CD14-positive monocyte (primary cell): ENCODE measurements around the gene PRAMEF13. TPM values are rescaled to one million over a fixed set of nuclear protein-coding genes. Genes with fewer than 3 reads are reported as not detected.
A peak's percentile ranks its signal among the peaks of the same experiment; 100 is the strongest.
"Not testable (repeated sequence)": the region's sequence is repeated elsewhere in the genome, so short reads cannot be mapped to it uniquely, and the experiment has no call there.

Experiments used
- DNase-seq, 3 donors: peaks; one replicate each; pipeline ENCODE4 v3.0.0-alpha.2; 2011 to 2022
- H2AFZ ChIP-seq: 2 replicates; pipeline ENCODE4 v1.6.0; 2012; ENCODE audit warnings: mild to moderate bottlenecking, low read depth, low read length, inconsistent platforms; ENCODE audit not compliant: insufficient read depth, poor library complexity, severe bottlenecking
- H3K27ac ChIP-seq, 2 donors: 1 replicate in 1 of 2; 2 replicates in 1 of 2; pipeline ENCODE4 v1.5.1; 2012 to 2013; ENCODE audit warnings: low read length in 2 of 2, control low read depth in 1 of 2, inconsistent platforms in 1 of 2, low read depth in 1 of 2, mild to moderate bottlenecking in 1 of 2
- H3K27me3 ChIP-seq, 2 donors: one replicate each; pipeline versions ENCODE4 v1.6.0 to v1.6.1; 2011 to 2013; ENCODE audit warnings: low read length in 2 of 2; ENCODE audit not compliant: control insufficient read depth in 2 of 2, insufficient read depth in 2 of 2
- H3K36me3 ChIP-seq, 2 donors: replicated peaks in 1 of 2; 1 replicate in 1 of 2; 2 replicates in 1 of 2; pipeline versions ENCODE4 v1.5.1 to v1.6.1; 2012 to 2013; ENCODE audit warnings: low read length in 2 of 2, control low read depth in 1 of 2, inconsistent platforms in 1 of 2, mild to moderate bottlenecking in 1 of 2; ENCODE audit not compliant: insufficient read depth in 2 of 2, control insufficient read depth in 1 of 2
- H3K4me1 ChIP-seq, 2 donors: 1 replicate in 1 of 2; 2 replicates in 1 of 2; pipeline versions ENCODE4 v1.5.1 to v1.6.1; 2012 to 2013; ENCODE audit warnings: low read length in 2 of 2, control low read depth in 1 of 2, inconsistent platforms in 1 of 2, mild to moderate bottlenecking in 1 of 2, moderate library complexity in 1 of 2; ENCODE audit not compliant: insufficient read depth in 2 of 2, control insufficient read depth in 1 of 2
- H3K4me2 ChIP-seq: replicated peaks from 2 replicates; pipeline ENCODE3; 2012; ENCODE audit warnings: low read length, moderate library complexity, mild to moderate bottlenecking; ENCODE audit not compliant: poor library complexity, severe bottlenecking; ENCODE audit errors: extremely low read depth
- H3K4me3 ChIP-seq, 3 experiments: fragments of 200-600 bp in 1 of 3; sonication (generic) in 1 of 3; replicated peaks in 1 of 3; 1 replicate in 2 of 3; 2 replicates in 1 of 3; pipeline ENCODE4 v1.5.1; 2011 to 2013; ENCODE audit warnings: low read length in 3 of 3, mild to moderate bottlenecking in 3 of 3, control low read depth in 2 of 3, low read depth in 2 of 3, inconsistent platforms in 1 of 3, moderate library complexity in 1 of 3
- H3K79me2 ChIP-seq: 2 replicates; pipeline ENCODE4 v1.6.0; 2012; ENCODE audit warnings: mild to moderate bottlenecking, control low read depth, inconsistent platforms, low read length, moderate library complexity; ENCODE audit not compliant: insufficient read depth
- H3K9ac ChIP-seq: 2 replicates; pipeline ENCODE4 v1.6.0; 2017; ENCODE audit warnings: low read length, mild to moderate bottlenecking; ENCODE audit not compliant: insufficient read depth, poor library complexity, severe bottlenecking
- H3K9me3 ChIP-seq, 2 donors: replicated peaks in 1 of 2; 1 replicate in 1 of 2; 2 replicates in 1 of 2; pipeline versions ENCODE4 v1.5.1 to v1.6.1; 2012 to 2013; ENCODE audit warnings: low read length in 2 of 2, control low read depth in 1 of 2; ENCODE audit not compliant: control insufficient read depth in 1 of 2, insufficient read depth in 1 of 2
- H4K20me1 ChIP-seq: 2 replicates; pipeline ENCODE4 v1.6.0; 2012; ENCODE audit warnings: mild to moderate bottlenecking, low read length, control low read depth, moderate library complexity; ENCODE audit not compliant: insufficient read depth
- H3K27ac Mint-ChIP-seq, 7 donors: one replicate each; pipeline ENCODE4 v1.8.0; 2020; ENCODE audit warnings: mild to moderate bottlenecking in 7 of 7, mixed read lengths in 7 of 7, moderate library complexity in 6 of 7, inconsistent platforms in 2 of 7
- H3K27me3 Mint-ChIP-seq, 3 donors: one replicate each; pipeline ENCODE4 v1.8.0; 2021 to 2022; ENCODE audit warnings: low read depth in 3 of 3, mild to moderate bottlenecking in 3 of 3, mixed read lengths in 3 of 3, moderate library complexity in 3 of 3, inconsistent platforms in 1 of 3
- H3K36me3 Mint-ChIP-seq, 2 donors: one replicate each; pipeline ENCODE4 v1.8.0; 2020; ENCODE audit warnings: mixed read lengths in 2 of 2, inconsistent platforms in 1 of 2, mild to moderate bottlenecking in 1 of 2
- H3K4me1 Mint-ChIP-seq: one replicate; pipeline ENCODE4 v1.8.0; 2020; ENCODE audit warnings: mild to moderate bottlenecking, mixed read lengths
- H3K4me3 Mint-ChIP-seq, 2 donors: one replicate each; pipeline ENCODE4 v1.8.0; 2020; ENCODE audit warnings: mild to moderate bottlenecking in 2 of 2, mixed read lengths in 2 of 2, moderate library complexity in 1 of 2
- H3K9me3 Mint-ChIP-seq, 7 donors: one replicate each; pipeline ENCODE4 v1.8.0; 2020 to 2022; ENCODE audit warnings: mixed read lengths in 7 of 7, mild to moderate bottlenecking in 6 of 7, moderate library complexity in 6 of 7, inconsistent platforms in 2 of 7
- WGBS: methylation state at CpG from one replicate; pipeline ENCODE4 v1.1.5; 2013; ENCODE audit warnings: missing lambda C conversion rate; ENCODE audit not compliant: insufficient coverage; 5-methylcytosine and 5-hydroxymethylcytosine counted together
- intact Hi-C, 2 donors: fragments of 100-400 bp; cut with micrococcal nuclease; formaldehyde crosslinking; loops; one replicate each; pipeline versions ENCODE4 v1.15.0 to v1.15.1; 2023
- polyA plus RNA-seq, 3 donors: library from polyadenylated mRNA; depleted of rRNA in 1 of 3; unstranded in 2 of 3; stranded (reverse) in 1 of 3; fragments of 300-500 nt in 2 of 3; fragments of >200 nt in 1 of 3; fragmentation: Illumina TruSeq in 2 of 3; gene quantifications; 1 replicate in 2 of 3; 2 replicates in 1 of 3; pipeline ENCODE4 v1.2.3, GENCODE V29; 2012 to 2021

Gene PRAMEF13
- polyA plus RNA-seq, 3 donors, result not detected

DNA sequence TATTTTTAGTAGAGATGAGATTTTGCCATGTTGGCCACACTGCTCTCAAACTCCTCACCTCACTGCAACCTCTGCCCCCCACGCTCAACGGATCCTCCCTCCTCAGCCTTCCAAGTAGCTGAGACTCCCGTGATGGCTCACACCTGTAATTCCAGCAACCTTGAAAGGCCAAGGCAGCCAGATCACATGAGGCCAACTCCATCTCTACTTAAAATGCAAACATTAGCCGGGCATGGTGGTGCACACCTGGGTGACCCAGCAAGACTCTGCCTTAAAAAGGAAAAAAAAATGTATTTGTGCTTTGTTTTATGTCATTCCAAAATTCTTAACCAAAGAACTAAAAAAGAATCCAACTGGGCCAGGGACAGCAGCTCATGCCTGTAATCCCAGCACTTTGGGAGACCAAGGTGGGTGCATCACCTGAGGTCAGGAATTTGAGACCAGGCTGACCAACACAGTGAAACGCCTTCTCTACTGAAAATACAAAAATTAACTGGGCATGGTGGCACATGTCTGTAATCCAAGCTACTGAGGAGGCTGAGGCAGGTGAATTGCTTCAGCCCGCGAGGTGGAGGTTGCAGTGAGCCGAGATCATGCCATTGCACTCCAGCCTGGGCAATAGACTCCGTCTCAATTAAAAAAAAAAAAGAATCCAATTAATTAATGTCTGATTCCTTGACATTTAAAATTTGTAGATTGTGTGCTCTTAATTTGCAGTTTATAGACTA, 42.5 kb upstream of the PRAMEF13 start:
- H3K36me3 Mint-ChIP-seq, H3K9me3 ChIP-seq, H3K27ac ChIP-seq, H3K9me3 Mint-ChIP-seq, H3K79me2 ChIP-seq, H3K4me1 ChIP-seq, H3K36me3 ChIP-seq, H4K20me1 ChIP-seq, H3K9ac ChIP-seq, DNase-seq, H3K4me2 ChIP-seq, H3K4me3 ChIP-seq, H3K4me1 Mint-ChIP-seq, intact Hi-C loops, H3K27ac Mint-ChIP-seq, H2AFZ ChIP-seq, H3K27me3 ChIP-seq: not testable (repeated sequence)
- Mint-ChIP-seq H3K27me3 (peaks cover 7 to 16% (median 8%) of the 10 kb centered on the region in 3 donors), H3K4me3 (peak overlapping the region in 1 of 2 donors; percentile 19)
- WGBS, result 96% methylated on average over 7 of the region's 9 CpGs

GRCh38 chr1:13239633-13240032, 38.4 kb upstream of the PRAMEF13 start:
- H3K4me3 Mint-ChIP-seq, H3K27me3 ChIP-seq, H3K9ac ChIP-seq, H3K36me3 Mint-ChIP-seq, H3K4me1 ChIP-seq, H3K4me2 ChIP-seq, H3K27ac Mint-ChIP-seq, H3K36me3 ChIP-seq, H3K9me3 ChIP-seq, H2AFZ ChIP-seq, H3K9me3 Mint-ChIP-seq, H3K4me1 Mint-ChIP-seq, DNase-seq, H4K20me1 ChIP-seq, H3K27ac ChIP-seq, H3K4me3 ChIP-seq, H3K79me2 ChIP-seq: not testable (repeated sequence)
- 86% methylated on average over 2 of the region's 4 CpGs for WGBS
- H3K27me3 Mint-ChIP-seq, result peaks cover 7 to 22% (median 10%) of the 10 kb centered on the region in 3 donors
- intact Hi-C loops, result loop anchor here in 1 of 2 donors (10.0 kb wide), 1 partner anchor 145 kb away; the partner anchor contains the start of gene PRAMEF17

DNA sequence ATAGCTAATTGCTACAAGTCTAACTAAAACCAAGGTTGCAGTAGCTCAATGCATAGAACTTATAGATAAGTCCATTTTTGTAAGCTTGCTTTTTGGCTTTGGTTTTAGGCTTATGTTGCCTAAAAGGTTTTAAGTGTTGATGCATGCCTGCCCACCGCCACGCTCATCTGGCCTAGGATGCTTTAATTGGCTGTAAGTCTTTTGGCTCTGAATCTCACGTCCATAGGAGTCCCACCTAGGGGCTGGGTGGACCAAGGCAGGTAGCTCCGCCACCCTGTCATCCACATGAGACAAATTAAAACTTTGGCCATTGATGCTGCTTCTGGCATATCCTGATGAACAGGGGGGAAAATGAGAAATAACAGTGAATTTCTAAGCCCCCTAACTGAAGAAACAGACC, 36.4 kb upstream of the PRAMEF13 start:
- H3K27ac Mint-ChIP-seq, result not testable (repeated sequence)

GRCh38 chr1:13234057-13234456, 32.8 kb upstream of the PRAMEF13 start:
- not testable (repeated sequence) for H3K27ac Mint-ChIP-seq, H3K4me3 Mint-ChIP-seq, H3K27ac ChIP-seq, H3K27me3 ChIP-seq, H3K4me3 ChIP-seq, H3K36me3 ChIP-seq, H3K4me1 Mint-ChIP-seq, H3K9me3 ChIP-seq, H3K9me3 Mint-ChIP-seq, DNase-seq, H4K20me1 ChIP-seq, H2AFZ ChIP-seq, H3K79me2 ChIP-seq, H3K36me3 Mint-ChIP-seq, H3K9ac ChIP-seq, H3K4me2 ChIP-seq, H3K27me3 Mint-ChIP-seq, H3K4me1 ChIP-seq
- intact Hi-C loops, result loop anchor here in 1 of 2 donors (10.0 kb wide), 1 partner anchor 151 kb away; the partner anchor contains the start of gene PRAMEF17
- WGBS, result 93% methylated on average over 1 of the region's 1 CpG

More for the DNA sequence above, 36.4 kb upstream of the PRAMEF13 start:
- not testable (repeated sequence) for H3K36me3 Mint-ChIP-seq, H2AFZ ChIP-seq, DNase-seq, H3K4me1 ChIP-seq, H3K36me3 ChIP-seq, H3K79me2 ChIP-seq, H3K9me3 Mint-ChIP-seq, H3K4me2 ChIP-seq, H3K27me3 ChIP-seq, H3K9me3 ChIP-seq, H4K20me1 ChIP-seq, H3K27ac ChIP-seq, H3K4me3 ChIP-seq, H3K9ac ChIP-seq, H3K4me1 Mint-ChIP-seq, H3K4me3 Mint-ChIP-seq
- intact Hi-C loops, result loop anchor here in 1 of 2 donors (10.0 kb wide), 1 partner anchor 147 kb away; the partner anchor contains the start of gene PRAMEF17
- 93% methylated on average over 3 of the region's 4 CpGs for WGBS
- H3K27me3 Mint-ChIP-seq, result peaks cover 3 to 17% (median 6%) of the 10 kb centered on the region in 3 donors
